HepG2 (cell line): Measurements from ENCODE around the gene CHST3. TPM values are rescaled to one million over a fixed set of nuclear protein-coding genes. Genes with fewer than 3 reads are reported as not detected.
A peak's percentile ranks its signal among the peaks of the same experiment; 100 is the strongest.

Source experiments
- FOXA3 ChIP-seq: IDR thresholded peaks from 2 replicates; pipeline ENCODE4 v1.6.1; 2016; ENCODE audit warnings: missing genetic modification reagents, missing compliant biosample characterization
- GABPA ChIP-seq, 2 experiments: IDR thresholded peaks; 2 replicates each; pipeline ENCODE4 v1.6.1; 2011 to 2016; ENCODE audit warnings: low read depth in 2 of 2, low read length in 1 of 2, missing biosample characterization in 1 of 2, missing genetic modification characterization in 1 of 2
- HOXA5 ChIP-seq: sonication (generic); formaldehyde crosslinking; IDR thresholded peaks from 2 replicates; pipeline ENCODE4 v1.4.0; 2020; ENCODE audit warnings: missing genetic modification reagents
- KLF16 ChIP-seq, 2 experiments: sonication (generic) in 1 of 2; formaldehyde crosslinking in 1 of 2; IDR thresholded peaks; 2 replicates each; pipeline versions ENCODE4 v1.6.1 to v1.8.0; 2016 to 2023; ENCODE audit warnings: missing genetic modification reagents in 2 of 2, missing compliant biosample characterization in 1 of 2
- PRDM10 ChIP-seq: sonication (generic); formaldehyde crosslinking; IDR thresholded peaks from 2 replicates; pipeline ENCODE4 v1.4.0; 2020; ENCODE audit warnings: low read depth, missing genetic modification reagents
- PRMT3 ChIP-seq: sonication (generic); formaldehyde crosslinking; IDR thresholded peaks from 2 replicates; pipeline ENCODE4 v1.8.1; 2022; ENCODE audit warnings: low read depth, mild to moderate bottlenecking, moderate library complexity, missing genetic modification reagents, borderline replicate concordance
- RNF2 ChIP-seq: fragments of 450-650 bp; conservative IDR thresholded peaks from 2 replicates; pipeline ENCODE4 v1.6.1; 2016; ENCODE audit warnings: low read depth
- TGIF2 ChIP-seq: IDR thresholded peaks from 2 replicates; pipeline ENCODE4 v1.6.1; 2016; ENCODE audit warnings: control low read depth, missing compliant biosample characterization
- ZBTB7B ChIP-seq: sonication (generic); formaldehyde crosslinking; IDR thresholded peaks from 2 replicates; pipeline ENCODE4 v1.4.0; 2020; ENCODE audit warnings: missing genetic modification reagents
- ZNF121 ChIP-seq: sonication (generic); formaldehyde crosslinking; IDR thresholded peaks from 2 replicates; pipeline ENCODE4 v1.5.0; 2020; ENCODE audit warnings: mild to moderate bottlenecking, missing genetic modification reagents
- ZNF383 ChIP-seq: sonication (generic); formaldehyde crosslinking; IDR thresholded peaks from 2 replicates; pipeline ENCODE4 v1.4.0; 2020; ENCODE audit warnings: missing genetic modification reagents, mild to moderate bottlenecking, borderline replicate concordance
- ZNF512B ChIP-seq: sonication (generic); formaldehyde crosslinking; IDR thresholded peaks from 2 replicates; pipeline ENCODE4 v1.5.1; 2020; ENCODE audit warnings: missing genetic modification reagents, mild to moderate bottlenecking, borderline replicate concordance
- ZNF567 ChIP-seq: sonication (generic); formaldehyde crosslinking; IDR thresholded peaks from 2 replicates; pipeline ENCODE4 v1.8.1; 2023; ENCODE audit warnings: mild to moderate bottlenecking, missing genetic modification reagents, borderline replicate concordance
- ZNF644 ChIP-seq: IDR thresholded peaks from 2 replicates; pipeline ENCODE4 v1.6.1; 2016; ENCODE audit warnings: low read depth
- polyA plus RNA-seq, 8 experiments: library from polyadenylated mRNA; depleted of rRNA in 3 of 8; stranded (reverse) in 7 of 8; unstranded in 1 of 8; fragments of >200 nt; fragmentation: Illumina TruSeq in 4 of 8; extraction: Trizol in 4 of 8; gene quantifications; 2 replicates each; pipeline versions ENCODE4 v1.2.1 to v1.2.3, GENCODE V29; 2011 to 2016; ENCODE audit warnings: low read depth in 4 of 8, missing spikeins in 1 of 8, mixed read lengths in 1 of 8; ENCODE audit not compliant: insufficient read depth in 1 of 8
- total RNA-seq, 5 experiments: library from RNA; depleted of rRNA; stranded (reverse); fragments of >200 nt; fragmentation: Illumina TruSeq; extraction: Trizol; gene quantifications; 2 replicates each; pipeline ENCODE4 v1.2.3, GENCODE V29; 2016; ENCODE audit warnings: low read depth in 1 of 5
- TF ChIP-seq, protein P1 (sequence below): IDR thresholded peaks from 2 replicates; pipeline ENCODE4 v1.6.1; 2016; ENCODE audit warnings: missing compliant biosample characterization, missing genetic modification reagents, borderline replicate concordance
- TF ChIP-seq, protein P2 (sequence below): IDR thresholded peaks from 2 replicates; pipeline ENCODE4 v1.6.1; 2016; ENCODE audit warnings: missing compliant biosample characterization, missing genetic modification reagents, borderline replicate concordance
- TF ChIP-seq, protein P3 (sequence below): sonication (generic); formaldehyde crosslinking; IDR thresholded peaks from 2 replicates; pipeline ENCODE4 v1.5.0; 2020; ENCODE audit warnings: mild to moderate bottlenecking, missing genetic modification reagents

The CHST3 gene
- total and polyA plus RNA-seq, 2 of the 13 experiments (the other 11 are each of a cell fraction or from before 2014, with no cell fraction given), result 7.2 to 18.7 TPM

DNA sequence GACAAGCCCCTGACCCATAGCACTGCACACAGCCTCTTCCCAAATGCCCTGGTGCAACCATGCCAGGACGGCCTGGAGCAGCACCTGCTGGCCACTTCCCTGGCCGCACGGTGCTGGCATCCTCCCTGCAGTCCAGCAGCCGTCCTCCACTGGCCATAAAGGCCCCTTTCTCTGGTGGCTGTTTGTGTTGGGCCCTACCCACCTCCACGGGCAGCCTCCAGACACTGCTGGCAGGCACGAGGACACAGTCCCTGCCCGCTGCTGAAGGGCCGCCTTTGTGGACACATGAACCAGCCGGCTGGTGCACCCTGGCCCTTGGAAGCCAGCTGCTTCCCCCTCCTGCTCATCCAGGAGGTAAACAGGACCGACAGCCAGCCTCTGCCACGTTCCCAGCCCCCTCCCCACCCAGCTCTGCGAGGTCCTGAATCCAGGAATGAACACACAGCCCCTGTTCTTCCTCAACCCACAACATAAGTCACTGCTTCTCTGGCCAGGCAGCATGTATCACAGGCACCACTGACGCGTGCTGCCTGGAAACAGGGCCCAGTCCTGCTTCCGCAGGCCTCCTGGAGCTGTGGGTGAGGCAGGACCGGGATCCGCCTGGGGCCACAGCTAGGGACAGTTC, 80.3 kb downstream of the CHST3 start (continued):
- TF ChIP-seq TGIF2 (CRISPR knock-in tag) (peak; percentile 46; the same call in 1 of the 2 replicates), HOXA5 (CRISPR knock-in tag) (0 out of 2 replicates have a peak, but pooled peaks have one; percentile 43), PRDM10 (0 out of 2 replicates have a peak, but pooled peaks have one; percentile 11), RNF2 (peak; percentile 77; the same call in 1 of the 2 replicates), ZNF383 (CRISPR knock-in tag) (no peak), ZNF644 (CRISPR knock-in tag) (0 out of 2 replicates have a peak, but pooled peaks have one; percentile 31), ZNF512B (CRISPR knock-in tag) (peak; percentile 56; the same call in 1 of the 2 replicates), GABPA (IDR thresholded peaks at IDR 0.05; ENCODE audit: low read depth, low read length) (no peak), GABPA (CRISPR knock-in tag; IDR thresholded peaks at IDR 0.05; ENCODE audit: low read depth) (no peak), KLF16 (CRISPR knock-in tag; IDR thresholded peaks at IDR 0.05) (peak in 1 of 2 experiments; percentile 45; a peak in 3 of 4 replicates), ZNF567 (CRISPR knock-in tag) (peak; percentile 47; the same call in 1 of the 2 replicates), FOXA3 (peak; percentile 48; the same call in 1 of the 2 replicates), ZNF121 (CRISPR knock-in tag) (peak; percentile 20; the same call in 1 of the 2 replicates), PRMT3 (CRISPR knock-in tag) (no peak), ZBTB7B (CRISPR knock-in tag) (peak; percentile 66)
- TF ChIP-seq, protein P1, sequence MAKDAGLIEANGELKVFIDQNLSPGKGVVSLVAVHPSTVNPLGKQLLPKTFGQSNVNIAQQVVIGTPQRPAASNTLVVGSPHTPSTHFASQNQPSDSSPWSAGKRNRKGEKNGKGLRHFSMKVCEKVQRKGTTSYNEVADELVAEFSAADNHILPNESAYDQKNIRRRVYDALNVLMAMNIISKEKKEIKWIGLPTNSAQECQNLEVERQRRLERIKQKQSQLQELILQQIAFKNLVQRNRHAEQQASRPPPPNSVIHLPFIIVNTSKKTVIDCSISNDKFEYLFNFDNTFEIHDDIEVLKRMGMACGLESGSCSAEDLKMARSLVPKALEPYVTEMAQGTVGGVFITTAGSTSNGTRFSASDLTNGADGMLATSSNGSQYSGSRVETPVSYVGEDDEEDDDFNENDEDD, result peak; percentile 25; the same call in 1 of the 2 replicates
- TF ChIP-seq, protein P2, sequence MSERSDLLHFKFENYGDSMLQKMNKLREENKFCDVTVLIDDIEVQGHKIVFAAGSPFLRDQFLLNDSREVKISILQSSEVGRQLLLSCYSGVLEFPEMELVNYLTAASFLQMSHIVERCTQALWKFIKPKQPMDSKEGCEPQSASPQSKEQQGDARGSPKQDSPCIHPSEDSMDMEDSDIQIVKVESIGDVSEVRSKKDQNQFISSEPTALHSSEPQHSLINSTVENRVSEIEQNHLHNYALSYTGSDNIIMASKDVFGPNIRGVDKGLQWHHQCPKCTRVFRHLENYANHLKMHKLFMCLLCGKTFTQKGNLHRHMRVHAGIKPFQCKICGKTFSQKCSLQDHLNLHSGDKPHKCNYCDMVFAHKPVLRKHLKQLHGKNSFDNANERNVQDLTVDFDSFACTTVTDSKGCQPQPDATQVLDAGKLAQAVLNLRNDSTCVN (CRISPR knock-in tag), result no peak
- TF ChIP-seq, protein P3, sequence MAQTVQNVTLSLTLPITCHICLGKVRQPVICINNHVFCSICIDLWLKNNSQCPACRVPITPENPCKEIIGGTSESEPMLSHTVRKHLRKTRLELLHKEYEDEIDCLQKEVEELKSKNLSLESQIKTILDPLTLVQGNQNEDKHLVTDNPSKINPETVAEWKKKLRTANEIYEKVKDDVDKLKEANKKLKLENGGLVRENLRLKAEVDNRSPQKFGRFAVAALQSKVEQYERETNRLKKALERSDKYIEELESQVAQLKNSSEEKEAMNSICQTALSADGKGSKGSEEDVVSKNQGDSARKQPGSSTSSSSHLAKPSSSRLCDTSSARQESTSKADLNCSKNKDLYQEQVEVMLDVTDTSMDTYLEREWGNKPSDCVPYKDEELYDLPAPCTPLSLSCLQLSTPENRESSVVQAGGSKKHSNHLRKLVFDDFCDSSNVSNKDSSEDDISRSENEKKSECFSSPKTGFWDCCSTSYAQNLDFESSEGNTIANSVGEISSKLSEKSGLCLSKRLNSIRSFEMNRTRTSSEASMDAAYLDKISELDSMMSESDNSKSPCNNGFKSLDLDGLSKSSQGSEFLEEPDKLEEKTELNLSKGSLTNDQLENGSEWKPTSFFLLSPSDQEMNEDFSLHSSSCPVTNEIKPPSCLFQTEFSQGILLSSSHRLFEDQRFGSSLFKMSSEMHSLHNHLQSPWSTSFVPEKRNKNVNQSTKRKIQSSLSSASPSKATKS (CRISPR knock-in tag), result no peak
